BLaER1 (cell line): ENCODE data around the gene PSME2.

Source experiments
- H3K27ac ChIP-seq: shearing (Covaris generic); formaldehyde crosslinking; 2 replicates; pipeline ENCODE4 v1.8.1; 2022
- H3K27me3 ChIP-seq: shearing (Covaris generic); formaldehyde crosslinking; 2 replicates; pipeline ENCODE4 v1.8.1; 2022
- H3K36me3 ChIP-seq: shearing (Covaris generic); formaldehyde crosslinking; 2 replicates; pipeline ENCODE4 v1.8.1; 2022
- H3K4me1 ChIP-seq: shearing (Covaris generic); formaldehyde crosslinking; 2 replicates; pipeline ENCODE4 v1.8.1; 2022
- H3K4me2 ChIP-seq: shearing (Covaris generic); formaldehyde crosslinking; 2 replicates; pipeline ENCODE4 v1.8.1; 2022
- H3K4me3 ChIP-seq: shearing (Covaris generic); formaldehyde crosslinking; 2 replicates; pipeline ENCODE4 v1.8.1; 2022
- H3K9ac ChIP-seq: shearing (Covaris generic); formaldehyde crosslinking; 2 replicates; pipeline ENCODE4 v1.8.1; 2022
- H3K9me3 ChIP-seq: shearing (Covaris generic); formaldehyde crosslinking; 2 replicates; pipeline ENCODE4 v1.8.1; 2022
- H4K20me1 ChIP-seq: shearing (Covaris generic); formaldehyde crosslinking; 2 replicates; pipeline ENCODE4 v1.8.1; 2022
- Cebpa-rat ChIP-seq: shearing (Covaris generic); IDR thresholded peaks from 2 replicates; pipeline ENCODE4 v1.8.1; 2022

Gene PSME2

GRCh38 chr14:24146453-24146977 is at the start of gene PSME2:
Gene PSME2 (minus strand): TSS chr14:24146610. CDS start chr14:24146581, 29 bp downstream.
- peaks cover 54% of the 10 kb centered on the region for H3K4me1 ChIP-seq
- no peaks in the 10 kb centered on the region for H3K9me3 ChIP-seq
- no peaks in the 10 kb centered on the region for H3K27me3 ChIP-seq
- no peak for TF ChIP-seq Cebpa-rat
- peak within 1 kb of the TSS; percentile 99 for H3K4me2 ChIP-seq
- peaks cover 58% of the 10 kb centered on the region for H3K36me3 ChIP-seq
- H4K20me1 ChIP-seq, result peaks cover 20% of the 10 kb centered on the region
- H3K4me3 ChIP-seq, result peak within 1 kb of the TSS; percentile 100
- H3K9ac ChIP-seq, result peak within 1 kb of the TSS; percentile 92
- H3K27ac ChIP-seq, result peak within 1 kb of the TSS; percentile 89

GRCh38 chr14:24195186-24196070 is 49.0 kb upstream of the PSME2 start, which contains the start of gene TM9SF1:
Gene TM9SF1 (minus strand): TSS chr14:24195441. CDS start chr14:24195019, 422 bp downstream.
- Histone ChIP-seq H3K36me3 (peaks cover 46% of the 10 kb centered on the region), H3K9me3 (no peaks in the 10 kb centered on the region), H3K27ac (peak within 1 kb of the TSS; percentile 99)

GRCh38 chr14:24194873-24195185 is 48.4 kb upstream of the PSME2 start:
- peak overlapping the region; percentile 98 for H3K9ac ChIP-seq
- H3K9me3 ChIP-seq, result no peaks in the 10 kb centered on the region
- H3K27me3 ChIP-seq, result no peaks in the 10 kb centered on the region
- H3K4me3 ChIP-seq, result peak overlapping the region; percentile 72
- H3K27ac ChIP-seq, result peak overlapping the region; percentile 99
- peaks cover 45% of the 10 kb centered on the region for H3K36me3 ChIP-seq
- peak overlapping the region; percentile 84 for H3K4me2 ChIP-seq
- peaks cover 58% of the 10 kb centered on the region for H3K4me1 ChIP-seq
- no peak for TF ChIP-seq Cebpa-rat
- H4K20me1 ChIP-seq, result no peaks in the 10 kb centered on the region

More at GRCh38 chr14:24195186-24196070, 49.0 kb upstream of the PSME2 start, which contains the start of gene TM9SF1:
- Histone ChIP-seq H3K4me2 (peak within 1 kb of the TSS; percentile 84), H4K20me1 (no peaks in the 10 kb centered on the region), H3K4me3 (peak within 1 kb of the TSS; percentile 72), H3K4me1 (peaks cover 58% of the 10 kb centered on the region), H3K27me3 (no peaks in the 10 kb centered on the region), H3K9ac (peak within 1 kb of the TSS; percentile 98)
- TF ChIP-seq Cebpa-rat, result no peak

GRCh38 chr14:24194186-24194872 is 47.9 kb upstream of the PSME2 start:
- Histone ChIP-seq H3K4me3 (peak overlapping the region; percentile 72), H3K9me3 (no peaks in the 10 kb centered on the region), H3K4me2 (peak overlapping the region; percentile 84), H4K20me1 (no peaks in the 10 kb centered on the region), H3K9ac (peak overlapping the region; percentile 98), H3K36me3 (peaks cover 40% of the 10 kb centered on the region), H3K4me1 (peaks cover 62% of the 10 kb centered on the region), H3K27me3 (no peaks in the 10 kb centered on the region), H3K27ac (no peak overlapping the region)
- no peak for TF ChIP-seq Cebpa-rat

- no peak for TF ChIP-seq Cebpa-rat
- Histone ChIP-seq H3K9me3 (no peaks in the 10 kb centered on the region), H3K4me2 (peak overlapping the region; percentile 43), H3K27ac (no peak overlapping the region), H4K20me1 (no peaks in the 10 kb centered on the region), H3K9ac (no peak overlapping the region), H3K36me3 (peaks cover 29% of the 10 kb centered on the region), H3K27me3 (no peaks in the 10 kb centered on the region), H3K4me3 (no peak overlapping the region), H3K4me1 (peaks cover 65% of the 10 kb centered on the region)
These were observed 46.5 kb upstream of the PSME2 start for GRCh38 chr14:24192933-24193332.

- Histone ChIP-seq H3K9me3 (no peaks in the 10 kb centered on the region), H3K9ac (no peak overlapping the region), H3K4me3 (no peak overlapping the region), H3K27me3 (no peaks in the 10 kb centered on the region), H3K27ac (no peak overlapping the region), H3K36me3 (peaks cover 49% of the 10 kb centered on the region), H3K4me2 (no peak overlapping the region), H3K4me1 (peaks cover 60% of the 10 kb centered on the region), H4K20me1 (no peaks in the 10 kb centered on the region)
- TF ChIP-seq Cebpa-rat, result no peak
These were observed 44.0 kb upstream of the PSME2 start for GRCh38 chr14:24190416-24190815.

- H3K9ac ChIP-seq, result no peak overlapping the region
- H3K4me3 ChIP-seq, result no peak overlapping the region
- peaks cover 59% of the 10 kb centered on the region for H3K36me3 ChIP-seq
These were observed 43.0 kb upstream of the PSME2 start for GRCh38 chr14:24189460-24189859.

GRCh38 chr14:24189059-24189375 is 42.6 kb upstream of the PSME2 start:
- H3K4me1 ChIP-seq, result peaks cover 49% of the 10 kb centered on the region
- no peaks in the 10 kb centered on the region for H4K20me1 ChIP-seq
- no peaks in the 10 kb centered on the region for H3K9me3 ChIP-seq
- H3K4me3 ChIP-seq, result peak overlapping the region; percentile 81
- peak overlapping the region; percentile 43; the same call in 1 of the 2 replicates for H3K27ac ChIP-seq
- TF ChIP-seq Cebpa-rat, result no peak
- peaks cover 63% of the 10 kb centered on the region for H3K36me3 ChIP-seq
- peak overlapping the region; percentile 92 for H3K4me2 ChIP-seq
- peak overlapping the region; percentile 51; the same call in 1 of the 2 replicates for H3K9ac ChIP-seq
- H3K27me3 ChIP-seq, result no peaks in the 10 kb centered on the region

More at GRCh38 chr14:24189460-24189859, 43.0 kb upstream of the PSME2 start:
- Histone ChIP-seq H4K20me1 (no peaks in the 10 kb centered on the region), H3K4me1 (peaks cover 54% of the 10 kb centered on the region), H3K27me3 (no peaks in the 10 kb centered on the region), H3K4me2 (peak overlapping the region; percentile 92), H3K9me3 (no peaks in the 10 kb centered on the region), H3K27ac (0 out of 2 replicates have a peak overlapping the region, but pooled peaks have one; percentile 43)
- TF ChIP-seq Cebpa-rat, result no peak

GRCh38 chr14:24188251-24189058 is 42.0 kb upstream of the PSME2 start, which contains the start of gene IPO4:
Gene IPO4 (minus strand): TSS chr14:24188816. CDS start chr14:24188787, 29 bp downstream.
- Histone ChIP-seq H3K27me3 (no peaks in the 10 kb centered on the region), H3K4me3 (peak within 1 kb of the TSS; percentile 81), H3K27ac (peak within 1 kb of the TSS; percentile 83), H3K9ac (peak within 1 kb of the TSS; percentile 84), H3K9me3 (no peaks in the 10 kb centered on the region), H3K36me3 (peaks cover 67% of the 10 kb centered on the region), H3K4me2 (peak within 1 kb of the TSS; percentile 92), H3K4me1 (peaks cover 45% of the 10 kb centered on the region), H4K20me1 (no peaks in the 10 kb centered on the region)
- TF ChIP-seq Cebpa-rat, result no peak
